ENCODE measurements around the gene MOB1B. TPM values are rescaled to one million over a fixed set of nuclear protein-coding genes. Genes with fewer than 3 reads are reported as not detected.

Gene MOB1B
- total RNA-seq, 1 experiment from 2014 or later = 33.2 TPM

- POLR2A ChIA-PET = no interaction called here
- Histone ChIP-seq H3K9me2 (ENCODE audit: insufficient read depth) (no peaks in the 10 kb centered on the region), H3K4me1 (ENCODE audit: control insufficient read depth in 1 of 2, insufficient read depth in 2 of 2, low read length in 2 of 2) (no peaks in the 10 kb centered on the region), H3K9ac (ENCODE audit: low read length) (no peak overlapping the region), H3K79me2 (ENCODE audit: insufficient read depth, low read length) (no peaks in the 10 kb centered on the region), H3K4me3 (replicated peaks in 1 of 2; ENCODE audit: low read depth in 1 of 2, low read length in 2 of 2) (no peak overlapping the region), H3K9me3 (ENCODE audit: control insufficient read depth in 1 of 2, insufficient read depth in 1 of 2, low read depth in 1 of 2, low read length in 2 of 2) (no peaks in the 10 kb centered on the region), H2AFZ (ENCODE audit: low read depth, low read length, poor library complexity, severe bottlenecking) (no peak overlapping the region), H3K36me3 (ENCODE audit: control insufficient read depth in 1 of 2, insufficient read depth in 2 of 2, low read length in 2 of 2) (no peaks in the 10 kb centered on the region), H3K4me2 (ENCODE audit: low read length) (no peak overlapping the region), H3K27ac (ENCODE audit: low read depth, low read length) (no peak overlapping the region), H4K20me1 (ENCODE audit: insufficient read depth) (no peaks in the 10 kb centered on the region), H3K27me3 (ENCODE audit: insufficient read depth, low read length) (no peaks in the 10 kb centered on the region)
- intact Hi-C loops (cut with micrococcal nuclease) = no loop called here
- TF ChIP-seq JUND (IDR thresholded peaks at IDR 0.05) (no peak), CEBPB (IDR thresholded peaks at IDR 0.05; ENCODE audit: low read depth) (no peak), EZH2 (IDR thresholded peaks at IDR 0.05) (no peak)
- TF ChIP-seq, protein P1, sequence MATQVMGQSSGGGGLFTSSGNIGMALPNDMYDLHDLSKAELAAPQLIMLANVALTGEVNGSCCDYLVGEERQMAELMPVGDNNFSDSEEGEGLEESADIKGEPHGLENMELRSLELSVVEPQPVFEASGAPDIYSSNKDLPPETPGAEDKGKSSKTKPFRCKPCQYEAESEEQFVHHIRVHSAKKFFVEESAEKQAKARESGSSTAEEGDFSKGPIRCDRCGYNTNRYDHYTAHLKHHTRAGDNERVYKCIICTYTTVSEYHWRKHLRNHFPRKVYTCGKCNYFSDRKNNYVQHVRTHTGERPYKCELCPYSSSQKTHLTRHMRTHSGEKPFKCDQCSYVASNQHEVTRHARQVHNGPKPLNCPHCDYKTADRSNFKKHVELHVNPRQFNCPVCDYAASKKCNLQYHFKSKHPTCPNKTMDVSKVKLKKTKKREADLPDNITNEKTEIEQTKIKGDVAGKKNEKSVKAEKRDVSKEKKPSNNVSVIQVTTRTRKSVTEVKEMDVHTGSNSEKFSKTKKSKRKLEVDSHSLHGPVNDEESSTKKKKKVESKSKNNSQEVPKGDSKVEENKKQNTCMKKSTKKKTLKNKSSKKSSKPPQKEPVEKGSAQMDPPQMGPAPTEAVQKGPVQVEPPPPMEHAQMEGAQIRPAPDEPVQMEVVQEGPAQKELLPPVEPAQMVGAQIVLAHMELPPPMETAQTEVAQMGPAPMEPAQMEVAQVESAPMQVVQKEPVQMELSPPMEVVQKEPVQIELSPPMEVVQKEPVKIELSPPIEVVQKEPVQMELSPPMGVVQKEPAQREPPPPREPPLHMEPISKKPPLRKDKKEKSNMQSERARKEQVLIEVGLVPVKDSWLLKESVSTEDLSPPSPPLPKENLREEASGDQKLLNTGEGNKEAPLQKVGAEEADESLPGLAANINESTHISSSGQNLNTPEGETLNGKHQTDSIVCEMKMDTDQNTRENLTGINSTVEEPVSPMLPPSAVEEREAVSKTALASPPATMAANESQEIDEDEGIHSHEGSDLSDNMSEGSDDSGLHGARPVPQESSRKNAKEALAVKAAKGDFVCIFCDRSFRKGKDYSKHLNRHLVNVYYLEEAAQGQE (IDR thresholded peaks at IDR 0.05; ENCODE audit: low read depth) = no peak
- RAD21 ChIA-PET (ENCODE audit: low non-redundant PET in 1 of 2, low total read pairs in 2 of 2, uncharacterized antibody in 2 of 2, unreplicated experiment in 2 of 2) = no interaction called here
- no peak for DNase-seq (ENCODE audit: low read depth, low spot score)
- ATAC-seq = no peak
- CTCF ChIA-PET = no interaction called here
- BruUV-seq (replicated peaks) = no TSS peak
Measured at GRCh38 chr4:70892086-70892769, 9.9 kb upstream of the MOB1B start.

GRCh38 chr4:70893790-70894189, 8.4 kb upstream of the MOB1B start:
- H3K27me3 ChIP-seq (ENCODE audit: insufficient read depth, low read length) = no peaks in the 10 kb centered on the region
- RAD21 ChIA-PET (ENCODE audit: low non-redundant PET in 1 of 2, low total read pairs in 2 of 2, uncharacterized antibody in 2 of 2, unreplicated experiment in 2 of 2) = no interaction called here
- no peaks in the 10 kb centered on the region for H4K20me1 ChIP-seq (ENCODE audit: insufficient read depth)
- intact Hi-C loops (cut with micrococcal nuclease) = no loop called here
- no peak overlapping the region for H3K9ac ChIP-seq (ENCODE audit: low read length)
- H2AFZ ChIP-seq (ENCODE audit: low read depth, low read length, poor library complexity, severe bottlenecking) = no peak overlapping the region
- H3K79me2 ChIP-seq (ENCODE audit: insufficient read depth, low read length) = no peaks in the 10 kb centered on the region
- H3K27ac ChIP-seq (ENCODE audit: low read depth, low read length) = no peak overlapping the region
- no peaks in the 10 kb centered on the region for H3K9me2 ChIP-seq (ENCODE audit: insufficient read depth)
- no peaks in the 10 kb centered on the region for H3K9me3 ChIP-seq (ENCODE audit: control insufficient read depth in 1 of 2, insufficient read depth in 1 of 2, low read depth in 1 of 2, low read length in 2 of 2)
- no peak for DNase-seq (ENCODE audit: low read depth, low spot score)
- H3K36me3 ChIP-seq (ENCODE audit: control insufficient read depth in 1 of 2, insufficient read depth in 2 of 2, low read length in 2 of 2) = no peaks in the 10 kb centered on the region
- BruUV-seq (replicated peaks) = no TSS peak
- H3K4me3 ChIP-seq (replicated peaks in 1 of 2; ENCODE audit: low read depth in 1 of 2, low read length in 2 of 2) = no peak overlapping the region
- no peaks in the 10 kb centered on the region for H3K4me1 ChIP-seq (ENCODE audit: control insufficient read depth in 1 of 2, insufficient read depth in 2 of 2, low read length in 2 of 2)
- CTCF ChIA-PET = no interaction called here
- no peak overlapping the region for H3K4me2 ChIP-seq (ENCODE audit: low read length)
- POLR2A ChIA-PET = no interaction called here
- ATAC-seq = no peak
- TF ChIP-seq ZFX (IDR thresholded peaks at IDR 0.05) (no peak), EGR1 (IDR thresholded peaks at IDR 0.05; ENCODE audit: low read depth) (no peak), EZH2 (IDR thresholded peaks at IDR 0.05) (no peak), POLR2A (IDR thresholded peaks at IDR 0.05; ENCODE audit: borderline replicate concordance, extremely low read depth, insufficient read depth, insufficient read length) (no peak), ZBTB33 (IDR thresholded peaks at IDR 0.05; ENCODE audit: extremely low read depth, insufficient replicate concordance, low read length) (no peak), SP1 (IDR thresholded peaks at IDR 0.05; ENCODE audit: low read depth) (no peak), EZH2phosphoT487 (IDR thresholded peaks at IDR 0.05; ENCODE audit: borderline replicate concordance) (no peak), RAD21 (IDR thresholded peaks at IDR 0.05; ENCODE audit: low read depth) (no peak), ZNF274 (IDR thresholded peaks at IDR 0.05; ENCODE audit: low read depth, low read length) (no peak)

Data from HCT116 (cell line).